Colon (tissue), 2 donors: Measurements from ENCODE around the gene ARL14EP.

Experiments
- FAIRE-seq: peaks from 2 replicates; lab custom pipeline; 2012; peaks lifted over from hg19 to GRCh38; lab: Jason Lieb, UNC
- donor health status: control.
- donor health status: control.

ARL14EP gene

GRCh38 chr11:30380846-30381245, 57.9 kb downstream of the ARL14EP start:
- no peak for FAIRE-seq

GRCh38 chr11:30381879-30382278, 59.0 kb downstream of the ARL14EP start:
- FAIRE-seq: no peak
